Epithelial cell of proximal tubule (primary cell): ENCODE data around the gene AMOTL1. TPM values are rescaled to one million over a fixed set of nuclear protein-coding genes. Genes with fewer than 3 reads are reported as not detected.

Experiments used
- DNase-seq: peaks from one replicate; pipeline ENCODE4 v3.0.0-alpha.2; 2011; ENCODE audit warnings: low read depth
- H3K4me3 ChIP-seq: 2 replicates; pipeline ENCODE4 v1.5.1; 2011; ENCODE audit warnings: low read depth, mild to moderate bottlenecking, low read length
- CTCF ChIP-seq: conservative IDR thresholded peaks from 2 replicates; pipeline ENCODE4 v1.5.1; 2012; ENCODE audit warnings: low read depth, mild to moderate bottlenecking, low read length
- total RNA-seq: library from RNA; depleted of rRNA; stranded (reverse); fragments of >200 nt; gene quantifications from 2 replicates; pipeline ENCODE4 v1.2.3, GENCODE V29; 2015

The AMOTL1 gene
- total RNA-seq, 1 donor from 2014 or later, result 31.8 TPM

GRCh38 chr11:94769880-94770279, 1.7 kb downstream of the AMOTL1 start:
- peak overlapping the region; percentile 71 for H3K4me3 ChIP-seq
- no peak for DNase-seq
- TF ChIP-seq CTCF, result no peak

GRCh38 chr11:94770563-94771120, 2.5 kb downstream of the AMOTL1 start:
- DNase-seq, result no peak
- peak overlapping the region; percentile 71 for H3K4me3 ChIP-seq
- no peak for TF ChIP-seq CTCF

GRCh38 chr11:94771390-94771789, 3.2 kb downstream of the AMOTL1 start:
- no peak for TF ChIP-seq CTCF
- DNase-seq, result no peak

GRCh38 chr11:94771951-94772350, 3.8 kb downstream of the AMOTL1 start:
- no peak for DNase-seq
- TF ChIP-seq CTCF, result no peak
- H3K4me3 ChIP-seq, result no peak overlapping the region

More at GRCh38 chr11:94771390-94771789, 3.2 kb downstream of the AMOTL1 start:
- no peak overlapping the region for H3K4me3 ChIP-seq

GRCh38 chr11:94773842-94774241, 5.7 kb downstream of the AMOTL1 start:
- no peak overlapping the region for H3K4me3 ChIP-seq
- no peak for DNase-seq
- TF ChIP-seq CTCF, result no peak

GRCh38 chr11:94774345-94774744, 6.2 kb downstream of the AMOTL1 start:
- H3K4me3 ChIP-seq, result no peak overlapping the region
- TF ChIP-seq CTCF, result no peak
- DNase-seq, result no peak

- no peak overlapping the region for H3K4me3 ChIP-seq
- no peak for DNase-seq
- no peak for TF ChIP-seq CTCF
Measured at GRCh38 chr11:94775567-94776327, 7.6 kb downstream of the AMOTL1 start.
